Activated naive CD8-positive, alpha-beta T cell treated with anti-CD3 and anti-CD28 coated beads, Interleukin-2, amount 10 ng/mL, durations not matched to agents 7 days and 5 days (primary cell): ENCODE results near the gene MYO19. TPM values are rescaled to one million over a fixed set of nuclear protein-coding genes. Genes with fewer than 3 reads are reported as not detected.
"Not testable (repeated sequence)": the region's sequence is repeated elsewhere in the genome, so short reads cannot be mapped to it uniquely, and the experiment has no call there.

Experiments used
- ATAC-seq: fragments of 150-1000 bp; cut with Tn5 transposase; one replicate; pipeline ENCODE4 v1.10.0; 2021; ENCODE audit warnings: low read depth, moderate library complexity
- POLR2A ChIA-PET: fragments of 350-600 bp; sonication (Branson Sonifier 250); formaldehyde crosslinking; loops from one replicate; lab custom pipeline; 2021; ENCODE audit warnings: antibody characterized with exemption; lab: Charles Lee
- DNase-seq: peaks from one replicate; pipeline ENCODE4 v3.0.0; 2021
- H3K27ac Mint-ChIP-seq: one replicate; pipeline ENCODE4 v1.8.0; 2022; ENCODE audit warnings: mild to moderate bottlenecking, mixed read lengths
- H3K27me3 Mint-ChIP-seq: one replicate; pipeline ENCODE4 v1.8.0; 2022; ENCODE audit warnings: mild to moderate bottlenecking, moderate library complexity, mixed read lengths
- H3K36me3 Mint-ChIP-seq: one replicate; pipeline ENCODE4 v1.8.0; 2021; ENCODE audit warnings: mild to moderate bottlenecking, mixed read lengths
- H3K4me1 Mint-ChIP-seq: one replicate; pipeline ENCODE4 v1.8.0; 2021; ENCODE audit warnings: mixed read lengths
- H3K4me3 Mint-ChIP-seq: one replicate; pipeline ENCODE4 v1.8.0; 2022; ENCODE audit warnings: mild to moderate bottlenecking, moderate library complexity, mixed read lengths
- H3K9me3 Mint-ChIP-seq: one replicate; pipeline ENCODE4 v1.8.0; 2021; ENCODE audit warnings: mixed read lengths
- total RNA-seq, 2 experiments: library from RNA; stranded (reverse); gene quantifications; one replicate each; pipeline ENCODE4 v1.2.3, GENCODE V29; 2021

Gene MYO19
- total RNA-seq, 2 experiments from 2014 or later = 113 to 117 TPM

GRCh38 chr17:36486204-36487194 lies 48.2 kb downstream of the MYO19 start, which contains the start of gene ZNHIT3:
TSS of gene ZNHIT3 (plus strand) at chr17:36486681. CDS start at chr17:36486700, 19 bp downstream.
- Mint-ChIP-seq H3K27ac (peak within 1 kb of the TSS; percentile 93), H3K9me3 (no peaks in the 10 kb centered on the region), H3K27me3 (peaks cover 10% of the 10 kb centered on the region), H3K36me3 (peaks cover 14% of the 10 kb centered on the region), H3K4me1 (peaks cover 26% of the 10 kb centered on the region), H3K4me3 (peak within 1 kb of the TSS; percentile 93)
- DNase-seq (peak; percentile 89), ATAC-seq (peak; percentile 94)
- POLR2A ChIA-PET = interaction anchor here (0.6 to 1.8 kb wide), 4 partner anchors 8 to 115 kb away, joined by 3 to 12 read pairs (median 4); partner anchors contain the start of genes GGNBP2 and MRM1

GRCh38 chr17:36485805-36486203 lies 48.9 kb downstream of the MYO19 start:
- peaks cover 14% of the 10 kb centered on the region for H3K27me3 Mint-ChIP-seq
- peaks cover 14% of the 10 kb centered on the region for H3K36me3 Mint-ChIP-seq
- H3K9me3 Mint-ChIP-seq = no peaks in the 10 kb centered on the region
- H3K4me3 Mint-ChIP-seq = peak overlapping the region; percentile 91
- H3K27ac Mint-ChIP-seq = peak overlapping the region; percentile 93
- POLR2A ChIA-PET = interaction anchor here (1.2 to 1.8 kb wide), 3 partner anchors 9 to 116 kb away, joined by 4 to 12 read pairs (median 4); partner anchors contain the start of genes GGNBP2 and MRM1
- H3K4me1 Mint-ChIP-seq = peaks cover 26% of the 10 kb centered on the region
- ATAC-seq (no peak), DNase-seq (no peak)

GRCh38 chr17:36485027-36485426 lies 49.6 kb downstream of the MYO19 start:
- peaks cover 10% of the 10 kb centered on the region for H3K36me3 Mint-ChIP-seq
- peaks cover 17% of the 10 kb centered on the region for H3K27me3 Mint-ChIP-seq
- peaks cover 22% of the 10 kb centered on the region for H3K4me1 Mint-ChIP-seq
- ATAC-seq = no peak
- DNase-seq = no peak
- no peaks in the 10 kb centered on the region for H3K9me3 Mint-ChIP-seq
- POLR2A ChIA-PET = interaction anchor here (1.2 kb wide), 1 partner anchor 10 kb away, joined by 4 read pairs; no protein-coding TSS in a partner anchor
- peak overlapping the region; percentile 44 for H3K4me3 Mint-ChIP-seq
- H3K27ac Mint-ChIP-seq = peak overlapping the region; percentile 56

GRCh38 chr17:36484021-36484420 lies 50.6 kb downstream of the MYO19 start:
- POLR2A ChIA-PET, ATAC-seq, H3K4me3 Mint-ChIP-seq, H3K36me3 Mint-ChIP-seq, H3K27ac Mint-ChIP-seq, H3K9me3 Mint-ChIP-seq, DNase-seq: not testable (repeated sequence)
- Mint-ChIP-seq H3K27me3 (peaks cover 21% of the 10 kb centered on the region), H3K4me1 (peaks cover 17% of the 10 kb centered on the region)

GRCh38 chr17:36482611-36483504 lies 51.8 kb downstream of the MYO19 start:
- Mint-ChIP-seq H3K27me3 (peaks cover 31% of the 10 kb centered on the region), H3K27ac (no peak overlapping the region), H3K9me3 (no peaks in the 10 kb centered on the region), H3K36me3 (peaks cover 2% of the 10 kb centered on the region), H3K4me1 (peaks cover 14% of the 10 kb centered on the region), H3K4me3 (peak overlapping the region; percentile 46)
- peak; percentile 58 for ATAC-seq
- POLR2A ChIA-PET = no interaction called here
- DNase-seq = peak; percentile 94

- H3K4me1 Mint-ChIP-seq = peaks cover 14% of the 10 kb centered on the region
- no peak overlapping the region for H3K4me3 Mint-ChIP-seq
- no peak overlapping the region for H3K27ac Mint-ChIP-seq
- DNase-seq (no peak), ATAC-seq (no peak)
- H3K36me3 Mint-ChIP-seq = peaks cover 2% of the 10 kb centered on the region
- no peaks in the 10 kb centered on the region for H3K9me3 Mint-ChIP-seq
- POLR2A ChIA-PET = no interaction called here
- peaks cover 33% of the 10 kb centered on the region for H3K27me3 Mint-ChIP-seq
These were observed 52.8 kb downstream of the MYO19 start for GRCh38 chr17:36481829-36482228.

GRCh38 chr17:36475346-36475970 lies 59.2 kb downstream of the MYO19 start:
- no peaks in the 10 kb centered on the region for H3K36me3 Mint-ChIP-seq
- POLR2A ChIA-PET = no interaction called here
- no peak for ATAC-seq
- no peaks in the 10 kb centered on the region for H3K4me1 Mint-ChIP-seq
- no peak overlapping the region for H3K27ac Mint-ChIP-seq
- peaks cover 37% of the 10 kb centered on the region for H3K27me3 Mint-ChIP-seq
- no peak for DNase-seq
- no peak overlapping the region for H3K4me3 Mint-ChIP-seq
- H3K9me3 Mint-ChIP-seq = no peaks in the 10 kb centered on the region

GRCh38 chr17:36474571-36474970 lies 60.1 kb downstream of the MYO19 start:
- H3K27ac Mint-ChIP-seq = no peak overlapping the region
- POLR2A ChIA-PET = no interaction called here
- DNase-seq (no peak), ATAC-seq (no peak)
- H3K27me3 Mint-ChIP-seq = peaks cover 37% of the 10 kb centered on the region
- no peaks in the 10 kb centered on the region for H3K36me3 Mint-ChIP-seq
- no peaks in the 10 kb centered on the region for H3K4me1 Mint-ChIP-seq
- H3K9me3 Mint-ChIP-seq = no peaks in the 10 kb centered on the region
- H3K4me3 Mint-ChIP-seq = no peak overlapping the region

GRCh38 chr17:36470499-36470898 lies 64.2 kb downstream of the MYO19 start:
- Mint-ChIP-seq H3K27ac (no peak overlapping the region), H3K4me1 (no peaks in the 10 kb centered on the region), H3K27me3 (peaks cover 38% of the 10 kb centered on the region), H3K4me3 (no peak overlapping the region), H3K36me3 (no peaks in the 10 kb centered on the region), H3K9me3 (no peaks in the 10 kb centered on the region)
- ATAC-seq (no peak), DNase-seq (no peak)
- POLR2A ChIA-PET = no interaction called here

- Mint-ChIP-seq H3K4me3 (no peak overlapping the region), H3K9me3 (no peaks in the 10 kb centered on the region), H3K4me1 (no peaks in the 10 kb centered on the region), H3K27me3 (peaks cover 41% of the 10 kb centered on the region), H3K36me3 (no peaks in the 10 kb centered on the region), H3K27ac (no peak overlapping the region)
- ATAC-seq = no peak
- DNase-seq = no peak
- POLR2A ChIA-PET = no interaction called here
These were observed 64.9 kb downstream of the MYO19 start for GRCh38 chr17:36469733-36470132.

GRCh38 chr17:36468903-36469635 lies 65.6 kb downstream of the MYO19 start:
- Mint-ChIP-seq H3K27ac (no peak overlapping the region), H3K4me3 (no peak overlapping the region), H3K9me3 (no peaks in the 10 kb centered on the region), H3K27me3 (peaks cover 38% of the 10 kb centered on the region), H3K4me1 (no peaks in the 10 kb centered on the region), H3K36me3 (no peaks in the 10 kb centered on the region)
- no peak for ATAC-seq
- no peak for DNase-seq
- POLR2A ChIA-PET = no interaction called here

GRCh38 chr17:36464765-36465088 lies 69.9 kb downstream of the MYO19 start:
- DNase-seq = no peak
- no peaks in the 10 kb centered on the region for H3K9me3 Mint-ChIP-seq
- no peak overlapping the region for H3K4me3 Mint-ChIP-seq
- POLR2A ChIA-PET = no interaction called here
- H3K4me1 Mint-ChIP-seq = no peaks in the 10 kb centered on the region
- peaks cover 52% of the 10 kb centered on the region for H3K27me3 Mint-ChIP-seq
- H3K36me3 Mint-ChIP-seq = no peaks in the 10 kb centered on the region
- H3K27ac Mint-ChIP-seq = no peak overlapping the region
- no peak for ATAC-seq
